AG04449 (cell line): ENCODE data around the gene EXOC4.

Experiments
- CTCF ChIA-PET: fragments of 350-600 bp; formaldehyde crosslinking; extraction: SDS; loops from one replicate; lab custom pipeline; 2021; ENCODE audit warnings: antibody characterized with exemption; lab: Yijun Ruan, JAX
- POLR2A ChIA-PET: fragments of 400-600, 350-600 bp; formaldehyde crosslinking; extraction: SDS; loops from one replicate; lab custom pipeline; 2020; ENCODE audit warnings: antibody characterized with exemption, inconsistent platforms; lab: Yijun Ruan, JAX
- DNase-seq: peaks from one replicate; pipeline ENCODE4 v3.0.0-alpha.2; 2010; ENCODE audit warnings: low read depth, low spot score
- H3K4me3 ChIP-seq: 2 replicates; pipeline ENCODE4 v1.5.1; 2011; ENCODE audit warnings: low read depth, mild to moderate bottlenecking, control low read depth, low read length
- TF ChIP-seq, protein P1 (sequence below): IDR thresholded peaks from one replicate; pipeline ENCODE4 v1.5.1; 2011; ENCODE audit warnings: mild to moderate bottlenecking, moderate library complexity, low read length, control low read depth, inconsistent platforms; ENCODE audit not compliant: insufficient read depth; ENCODE audit errors: missing control alignments

EXOC4 gene

DNA sequence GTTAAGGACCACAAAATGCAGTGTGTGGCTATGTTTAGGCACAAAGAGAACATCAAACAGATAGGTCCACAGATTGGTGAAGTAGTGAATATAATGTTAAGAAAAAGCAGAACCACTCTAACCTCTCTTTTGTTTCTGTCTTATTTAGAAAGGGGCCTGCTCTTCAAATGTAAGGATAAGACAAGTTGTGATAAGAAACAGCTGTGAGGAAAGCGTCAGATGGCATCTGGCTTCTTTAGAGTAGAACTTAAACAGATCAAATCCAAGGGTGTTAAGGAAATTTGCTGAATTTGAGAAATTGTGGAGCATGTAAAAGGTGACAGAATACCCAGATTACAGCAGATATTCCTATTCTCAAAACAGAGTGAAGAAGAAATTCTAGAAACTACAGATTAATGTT is 723.3 kb downstream of the EXOC4 start:
- CTCF ChIA-PET: interaction anchor here (1.3 kb wide), 1 partner anchor 20 kb away, joined by 3 read pairs; no protein-coding TSS in a partner anchor
- POLR2A ChIA-PET: no interaction called here
- DNase-seq: no peak

DNA sequence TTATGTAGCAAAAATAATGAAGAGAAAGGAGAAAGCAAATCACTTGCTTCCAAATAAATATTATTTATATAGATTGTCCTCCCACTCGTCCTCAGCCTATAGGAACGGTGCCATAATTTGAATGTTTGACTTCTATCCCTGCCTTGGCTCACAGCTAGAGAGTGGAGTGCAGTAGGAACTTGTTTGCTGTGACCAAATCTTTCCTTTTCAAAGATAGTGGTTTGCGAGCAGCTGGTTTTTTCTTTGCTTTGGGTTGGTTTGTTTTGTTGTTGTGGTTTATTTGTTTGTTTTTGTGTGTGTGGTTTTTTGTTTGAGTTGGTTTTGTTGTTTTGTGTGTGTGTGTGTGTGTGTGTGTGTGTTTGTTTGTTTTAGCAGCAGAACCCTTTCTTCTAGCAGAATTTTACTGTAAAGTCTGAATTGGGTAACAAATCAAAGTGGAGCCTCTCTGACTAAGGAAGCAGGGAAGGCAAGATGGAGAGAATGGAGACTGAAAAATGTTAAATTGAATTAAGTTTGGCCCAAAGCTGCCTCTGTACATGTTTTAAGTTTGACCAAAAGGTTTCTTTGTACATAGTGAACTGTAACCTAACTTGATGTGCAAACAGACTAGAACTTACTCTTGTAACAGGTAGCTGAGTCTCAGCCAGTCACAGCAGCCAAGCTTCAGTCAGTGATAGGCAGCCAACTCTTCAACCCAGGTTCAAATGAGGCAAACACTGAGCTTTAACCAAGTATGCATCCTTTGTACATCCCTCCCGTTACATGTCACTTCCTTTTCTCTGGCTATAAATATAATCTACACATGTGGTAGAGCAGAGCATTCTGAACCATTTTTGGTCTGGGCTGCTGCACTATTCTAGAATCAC is 724.8 kb downstream of the EXOC4 start:
- no peak for DNase-seq
- no peak overlapping the region for H3K4me3 ChIP-seq
- TF ChIP-seq, protein P1, sequence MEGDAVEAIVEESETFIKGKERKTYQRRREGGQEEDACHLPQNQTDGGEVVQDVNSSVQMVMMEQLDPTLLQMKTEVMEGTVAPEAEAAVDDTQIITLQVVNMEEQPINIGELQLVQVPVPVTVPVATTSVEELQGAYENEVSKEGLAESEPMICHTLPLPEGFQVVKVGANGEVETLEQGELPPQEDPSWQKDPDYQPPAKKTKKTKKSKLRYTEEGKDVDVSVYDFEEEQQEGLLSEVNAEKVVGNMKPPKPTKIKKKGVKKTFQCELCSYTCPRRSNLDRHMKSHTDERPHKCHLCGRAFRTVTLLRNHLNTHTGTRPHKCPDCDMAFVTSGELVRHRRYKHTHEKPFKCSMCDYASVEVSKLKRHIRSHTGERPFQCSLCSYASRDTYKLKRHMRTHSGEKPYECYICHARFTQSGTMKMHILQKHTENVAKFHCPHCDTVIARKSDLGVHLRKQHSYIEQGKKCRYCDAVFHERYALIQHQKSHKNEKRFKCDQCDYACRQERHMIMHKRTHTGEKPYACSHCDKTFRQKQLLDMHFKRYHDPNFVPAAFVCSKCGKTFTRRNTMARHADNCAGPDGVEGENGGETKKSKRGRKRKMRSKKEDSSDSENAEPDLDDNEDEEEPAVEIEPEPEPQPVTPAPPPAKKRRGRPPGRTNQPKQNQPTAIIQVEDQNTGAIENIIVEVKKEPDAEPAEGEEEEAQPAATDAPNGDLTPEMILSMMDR: no peak
- CTCF ChIA-PET: interaction anchor here (1.3 kb wide), 1 partner anchor 22 kb away, joined by 3 read pairs; no protein-coding TSS in a partner anchor
- POLR2A ChIA-PET: no interaction called here

More for the DNA sequence above, 723.3 kb downstream of the EXOC4 start:
- TF ChIP-seq, protein P1: no peak
- H3K4me3 ChIP-seq: no peak overlapping the region

DNA sequence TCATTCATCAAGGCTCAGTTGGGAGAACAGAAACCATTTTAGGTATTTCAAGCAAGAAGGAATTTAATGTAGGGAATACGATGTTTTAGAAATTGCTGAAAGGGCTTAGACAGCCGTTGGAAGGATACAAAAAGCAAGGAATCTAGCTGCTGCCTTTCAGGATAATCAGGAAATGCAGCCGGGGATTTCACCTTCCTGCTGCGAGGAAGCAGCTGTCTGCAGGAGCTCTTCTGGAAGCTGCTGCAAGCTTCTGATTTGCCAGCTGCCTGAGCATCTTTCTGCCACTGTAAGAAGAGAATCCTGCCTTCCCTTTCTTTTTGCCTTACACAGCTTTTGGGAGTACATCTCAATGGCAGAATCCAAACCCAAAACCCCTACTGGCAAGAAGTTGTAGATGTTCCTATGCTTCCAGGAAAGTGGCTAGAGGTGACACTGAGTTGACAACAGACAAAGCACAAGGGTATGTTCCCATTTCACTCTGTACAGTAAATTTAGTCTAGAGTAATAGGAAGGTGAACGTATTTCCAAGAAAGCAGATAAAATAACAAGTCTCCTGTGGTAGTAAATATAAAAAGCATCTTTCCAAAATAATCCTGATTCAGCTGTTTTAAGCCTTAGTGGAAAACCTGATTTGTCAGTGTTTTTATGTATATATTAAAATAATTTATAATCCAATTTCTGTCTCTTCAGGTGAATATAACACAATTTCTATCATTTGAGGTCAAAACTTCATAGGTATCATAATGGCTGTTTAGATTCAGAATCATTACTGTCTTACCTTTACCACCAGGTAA is 725.8 kb downstream of the EXOC4 start:
- no peak for DNase-seq
- TF ChIP-seq, protein P1: no peak
- ChIA-PET POLR2A (no interaction called here), CTCF (interaction anchor here (1.1 kb wide), 1 partner anchor 13 kb away, joined by 3 read pairs; no protein-coding TSS in a partner anchor)
- no peak overlapping the region for H3K4me3 ChIP-seq

DNA sequence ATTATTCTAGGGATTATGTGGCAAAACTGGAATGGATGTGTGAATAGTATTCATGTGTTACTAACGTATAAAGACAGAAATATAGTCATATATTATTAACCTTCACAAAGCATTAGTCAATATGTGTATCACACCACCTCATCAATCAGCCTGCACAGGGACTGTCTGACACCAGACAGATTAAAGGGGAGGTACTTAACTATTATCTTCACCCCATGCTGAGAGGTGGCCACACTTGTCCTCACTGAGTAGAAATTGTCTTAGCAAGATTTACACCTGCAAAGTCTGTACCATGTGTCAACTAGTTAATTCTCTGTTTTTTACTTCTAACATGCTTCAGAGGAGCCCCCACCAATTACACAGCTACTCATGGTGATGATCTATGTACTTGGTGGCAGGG is 727.9 kb downstream of the EXOC4 start:
- TF ChIP-seq, protein P1: no peak
- ChIA-PET POLR2A (no interaction called here), CTCF (interaction anchor here (1.2 kb wide), 1 partner anchor 11 kb away, joined by 3 read pairs; no protein-coding TSS in a partner anchor)
- no peak overlapping the region for H3K4me3 ChIP-seq
- no peak for DNase-seq

DNA sequence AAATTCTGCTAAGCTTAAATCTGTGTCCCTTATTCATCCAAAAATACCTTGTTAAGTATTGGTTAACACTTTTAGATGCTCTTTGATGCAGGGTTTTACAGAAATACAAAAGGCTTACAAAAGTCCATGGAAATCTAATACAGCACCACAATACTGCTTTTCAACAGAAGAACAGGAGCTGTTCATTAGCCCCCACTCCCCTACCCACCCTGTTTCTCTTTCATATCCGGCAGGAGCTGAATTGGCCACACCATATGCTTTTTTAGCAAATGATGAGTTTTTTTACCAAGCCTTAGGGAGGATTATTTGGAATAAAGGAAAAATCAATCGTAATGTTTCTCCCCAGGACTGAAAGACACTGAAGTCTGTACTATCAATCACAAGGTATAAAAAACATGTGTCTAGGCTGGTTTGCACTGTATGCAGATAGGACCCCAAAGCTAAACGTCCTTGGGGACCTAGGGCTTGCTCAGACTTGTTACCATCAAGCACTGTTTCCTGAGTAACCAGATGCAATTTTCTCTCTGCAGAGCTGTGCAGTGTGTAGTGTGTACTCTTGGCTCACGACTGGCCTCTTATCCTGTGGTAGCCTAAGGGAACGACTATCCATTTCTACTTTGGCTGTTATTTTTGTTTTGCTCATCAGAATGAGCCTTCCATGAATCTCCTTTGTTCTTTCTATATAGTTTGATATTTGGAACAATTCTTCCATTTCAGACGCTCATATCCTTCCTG is 731.0 kb downstream of the EXOC4 start:
- CTCF ChIA-PET: no interaction called here
- TF ChIP-seq, protein P1: no peak
- DNase-seq: no peak
- H3K4me3 ChIP-seq: no peak overlapping the region
- POLR2A ChIA-PET: no interaction called here
